PC-3 (cell line): ENCODE measurements around the gene OR2C3. TPM values are rescaled to one million over a fixed set of nuclear protein-coding genes. Genes with fewer than 3 reads are reported as not detected.

Experiments
- ATAC-seq: fragments of 200-7000 bp; cut with Tn5 transposase; 2 replicates; pipeline ENCODE4 v1.9.1; 2020; ENCODE audit warnings: mild to moderate bottlenecking, moderate library complexity
- BruUV-seq: library from RNA; stranded (reverse); fragments of 400-500 nt; replicated peaks from 2 replicates; lab custom pipeline; 2021; lab: Mats Ljungman, UMichigan
- CTCF ChIA-PET: fragments of 300-600 bp; sonication (Branson Sonifier 250); formaldehyde crosslinking; loops from one replicate; lab custom pipeline; 2022; ENCODE audit warnings: antibody characterized with exemption; lab: Charles Lee
- POLR2A ChIA-PET: fragments of 300-600 bp; sonication (Branson Sonifier 250); formaldehyde crosslinking; loops from one replicate; lab custom pipeline; 2022; ENCODE audit warnings: antibody characterized with exemption; ENCODE audit not compliant: unreplicated experiment; lab: Charles Lee
- DNase-seq: peaks from one replicate; pipeline ENCODE4 v3.0.0-alpha.2; 2015
- H2AFZ ChIP-seq: fragments of 300-600 bp; sonication (generic); 2 replicates; pipeline ENCODE4 v1.6.0; 2016; ENCODE audit warnings: antibody characterized with exemption, low read length
- H3F3A ChIP-seq: fragments of 300-600 bp; sonication (generic); one replicate; pipeline ENCODE4 v1.6.0; 2017; ENCODE audit warnings: antibody characterized with exemption, low read length, control low read depth, mild to moderate bottlenecking; ENCODE audit not compliant: unreplicated experiment
- H3K27ac ChIP-seq: fragments of 300-600 bp; sonication (generic); 2 replicates; pipeline ENCODE4 v1.5.1; 2016; ENCODE audit warnings: mild to moderate bottlenecking, low read length
- H3K27me3 ChIP-seq: fragments of 300-600 bp; sonication (generic); 2 replicates; pipeline ENCODE4 v1.6.1; 2016; ENCODE audit warnings: low read length, mixed read lengths
- H3K36me3 ChIP-seq: fragments of 300-600 bp; sonication (generic); 2 replicates; pipeline ENCODE4 v1.6.1; 2016; ENCODE audit warnings: low read depth, mixed run types, low read length, mixed read lengths
- H3K4me1 ChIP-seq: fragments of 300-600 bp; sonication (generic); 2 replicates; pipeline ENCODE4 v1.5.1; 2016; ENCODE audit warnings: low read length; ENCODE audit not compliant: insufficient read depth
- H3K4me2 ChIP-seq: fragments of 300-600 bp; sonication (generic); 2 replicates; pipeline ENCODE4 v1.6.0; 2016; ENCODE audit warnings: low read length
- H3K4me3 ChIP-seq: fragments of 300-600 bp; sonication (generic); 2 replicates; pipeline ENCODE4 v1.5.1; 2016; ENCODE audit warnings: mild to moderate bottlenecking, low read length, mixed read lengths
- H3K79me2 ChIP-seq: fragments of 300-600 bp; sonication (generic); 2 replicates; pipeline ENCODE4 v1.6.1; 2017; ENCODE audit warnings: low read length, mixed read lengths
- H3K9ac ChIP-seq: fragments of 300-600 bp; sonication (generic); 2 replicates; pipeline ENCODE4 v1.6.0; 2016; ENCODE audit warnings: mild to moderate bottlenecking, low read length
- H3K9me2 ChIP-seq: fragments of 300-600 bp; sonication (generic); replicated peaks from 2 replicates; pipeline ENCODE4 v1.6.1; 2016; ENCODE audit warnings: mixed run types, low read length, mixed read lengths
- H3K9me3 ChIP-seq: fragments of 300-600 bp; sonication (generic); 2 replicates; pipeline ENCODE4 v1.6.1; 2016; ENCODE audit warnings: low read length, mixed read lengths
- H4K20me1 ChIP-seq: fragments of 300-600 bp; sonication (generic); 2 replicates; pipeline ENCODE4 v1.6.1; 2016; ENCODE audit warnings: low read length, mixed read lengths
- CTCF ChIP-seq: fragments of 300-600 bp; sonication (generic); conservative IDR thresholded peaks from 2 replicates; pipeline ENCODE4 v1.5.1; 2017; ENCODE audit warnings: antibody characterized with exemption, low read depth, mild to moderate bottlenecking, low read length
- EZH2 ChIP-seq: fragments of 300-600 bp; sonication (generic); IDR thresholded peaks from one replicate; pipeline ENCODE4 v1.6.1; 2017; ENCODE audit warnings: antibody characterized with exemption, mild to moderate bottlenecking, low read length; ENCODE audit not compliant: unreplicated experiment
- EZH2phosphoT487 ChIP-seq: fragments of 300-600 bp; sonication (generic); IDR thresholded peaks from 2 replicates; pipeline ENCODE4 v1.6.1; 2018; ENCODE audit warnings: mild to moderate bottlenecking, antibody characterized with exemption, low read length, borderline replicate concordance
- intact Hi-C: fragments of 100-400 bp; cut with micrococcal nuclease; formaldehyde crosslinking; loops from 2 replicates; pipeline ENCODE4 v1.9.0; 2023
- total RNA-seq: library from RNA; depleted of rRNA; stranded (reverse); fragments of >200 nt; gene quantifications from 2 replicates; pipeline ENCODE4 v1.2.3, GENCODE V29; 2014

The OR2C3 gene
- total RNA-seq, 1 experiment from 2014 or later = not detected

GRCh38 chr1:247493106-247493505 is 43.1 kb downstream of the OR2C3 start:
- no peak overlapping the region for H3K27ac ChIP-seq
- no peaks in the 10 kb centered on the region for H3K36me3 ChIP-seq
- intact Hi-C loops = no loop called here
- peaks cover 11% of the 10 kb centered on the region for H3K4me1 ChIP-seq
- H4K20me1 ChIP-seq = no peaks in the 10 kb centered on the region
- no peak overlapping the region for H3K4me3 ChIP-seq
- ChIA-PET POLR2A (no interaction called here), CTCF (no interaction called here)
- TF ChIP-seq EZH2 = no peak
- TF ChIP-seq CTCF = no peak
- TF ChIP-seq EZH2phosphoT487 = no peak
- no peak overlapping the region for H3K9ac ChIP-seq
- no peaks in the 10 kb centered on the region for H3K9me3 ChIP-seq
- DNase-seq = no peak
- no peaks in the 10 kb centered on the region for H3K9me2 ChIP-seq
- H3F3A ChIP-seq = no peaks in the 10 kb centered on the region
- no TSS peak for BruUV-seq
- H3K27me3 ChIP-seq = peaks cover 50% of the 10 kb centered on the region
- ATAC-seq = no peak
- no peaks in the 10 kb centered on the region for H3K79me2 ChIP-seq
- no peak overlapping the region for H3K4me2 ChIP-seq
- no peak overlapping the region for H2AFZ ChIP-seq

GRCh38 chr1:247491328-247491727 is 44.9 kb downstream of the OR2C3 start:
- ChIA-PET POLR2A (no interaction called here), CTCF (interaction anchor here (0.6 kb wide), 1 partner anchor 101 kb away, joined by 3 read pairs; no protein-coding TSS in a partner anchor)
- ATAC-seq = no peak
- no TSS peak for BruUV-seq
- no peaks in the 10 kb centered on the region for H3F3A ChIP-seq
- no peak for TF ChIP-seq EZH2
- TF ChIP-seq EZH2phosphoT487 = no peak
- no peak for TF ChIP-seq CTCF
- no peak overlapping the region for H3K4me3 ChIP-seq
- no peak overlapping the region for H3K27ac ChIP-seq
- no peaks in the 10 kb centered on the region for H4K20me1 ChIP-seq
- no peaks in the 10 kb centered on the region for H3K9me2 ChIP-seq
- no peak for DNase-seq
- peaks cover 53% of the 10 kb centered on the region for H3K27me3 ChIP-seq
- H3K36me3 ChIP-seq = no peaks in the 10 kb centered on the region
- no peak overlapping the region for H3K4me2 ChIP-seq
- H3K4me1 ChIP-seq = no peaks in the 10 kb centered on the region
- no peaks in the 10 kb centered on the region for H3K79me2 ChIP-seq
- H3K9ac ChIP-seq = no peak overlapping the region
- intact Hi-C loops = no loop called here
- no peak overlapping the region for H2AFZ ChIP-seq
- no peaks in the 10 kb centered on the region for H3K9me3 ChIP-seq

- Histone ChIP-seq H3K9ac (no peak overlapping the region), H3K4me3 (no peak overlapping the region), H3F3A (no peaks in the 10 kb centered on the region), H2AFZ (no peak overlapping the region), H3K27me3 (peaks cover 42% of the 10 kb centered on the region), H3K9me2 (no peaks in the 10 kb centered on the region), H3K9me3 (no peaks in the 10 kb centered on the region), H3K27ac (no peak overlapping the region), H3K4me2 (no peak overlapping the region), H3K36me3 (no peaks in the 10 kb centered on the region), H3K79me2 (no peaks in the 10 kb centered on the region), H4K20me1 (no peaks in the 10 kb centered on the region), H3K4me1 (peaks cover 15% of the 10 kb centered on the region)
- intact Hi-C loops = loop anchor here (1.0 to 10.0 kb wide), 4 partner anchors 90 to 582 kb away; no protein-coding TSS in a partner anchor
- POLR2A ChIA-PET = no interaction called here
- CTCF ChIA-PET = interaction anchor here (0.6 kb wide), 1 partner anchor 97 kb away, joined by 4 read pairs; no protein-coding TSS in a partner anchor
- BruUV-seq = no TSS peak
- peak; percentile 91 for DNase-seq
- TF ChIP-seq CTCF (peak; percentile 99), EZH2 (no peak), EZH2phosphoT487 (no peak)
- ATAC-seq = peak; percentile 88
Measured at GRCh38 chr1:247487057-247487456, 49.2 kb downstream of the OR2C3 start.
